CD4-positive, alpha-beta T cell treated with Interleukin-15 for 1 hour (primary cell): ENCODE data around the gene GLE1.
"Not testable (repeated sequence)": the region's sequence is repeated elsewhere in the genome, so short reads cannot be mapped to it uniquely, and the experiment has no call there.

Experiments used
- DNase-seq: peaks from one replicate; pipeline ENCODE4 v3.0.0-alpha.2; 2020

Gene GLE1

GRCh38 chr9:128552744-128553440 lies 48.4 kb downstream of the GLE1 start:
- peak; percentile 29 for DNase-seq

GRCh38 chr9:128553728-128554127 lies 49.2 kb downstream of the GLE1 start:
- no peak for DNase-seq

GRCh38 chr9:128554155-128554862 lies 49.8 kb downstream of the GLE1 start:
- peak; percentile 19 for DNase-seq

GRCh38 chr9:128555180-128555721 lies 50.7 kb downstream of the GLE1 start:
- no peak for DNase-seq

GRCh38 chr9:128556276-128556675 lies 51.8 kb downstream of the GLE1 start:
- no peak for DNase-seq

- DNase-seq, result no peak
Observed at GRCh38 chr9:128556926-128557634, 52.6 kb downstream of the GLE1 start.

- DNase-seq, result peak; percentile 51
Observed at GRCh38 chr9:128558431-128559310, 54.2 kb downstream of the GLE1 start.

- no peak for DNase-seq
Observed at GRCh38 chr9:128565578-128565977, 61.1 kb downstream of the GLE1 start.

GRCh38 chr9:128568470-128569078 lies 64.1 kb downstream of the GLE1 start:
- DNase-seq, result no peak

- no peak for DNase-seq
Observed at GRCh38 chr9:128575469-128575868, 71.0 kb downstream of the GLE1 start.

- DNase-seq, result no peak
Observed at GRCh38 chr9:128575916-128576315, 71.4 kb downstream of the GLE1 start.

GRCh38 chr9:128577206-128577605 lies 72.7 kb downstream of the GLE1 start:
- DNase-seq, result no peak

- no peak for DNase-seq
Observed at GRCh38 chr9:128579194-128579593, 74.7 kb downstream of the GLE1 start.

GRCh38 chr9:128580731-128581130 lies 76.2 kb downstream of the GLE1 start:
- no peak for DNase-seq

GRCh38 chr9:128585155-128585554 lies 80.6 kb downstream of the GLE1 start:
- not testable (repeated sequence) for DNase-seq

- not testable (repeated sequence) for DNase-seq
Observed at GRCh38 chr9:128586934-128587333, 82.4 kb downstream of the GLE1 start.

GRCh38 chr9:128587453-128587852 lies 82.9 kb downstream of the GLE1 start:
- peak; percentile 34 for DNase-seq

GRCh38 chr9:128588581-128589233 lies 84.2 kb downstream of the GLE1 start:
- DNase-seq, result no peak
